Activated naive CD8-positive, alpha-beta T cell treated with anti-CD3 and anti-CD28 coated beads, Interleukin-2, amount 50 U/mL, for 24 hours (primary cell): ENCODE measurements around the gene HERC4.
"Not testable (repeated sequence)": the region's sequence is repeated elsewhere in the genome, so short reads cannot be mapped to it uniquely, and the experiment has no call there.

Experiments
- ATAC-seq: fragments of 150-1000 bp; cut with Tn5 transposase; one replicate; pipeline ENCODE4 v1.10.0; 2021
- DNase-seq: peaks from one replicate; pipeline ENCODE4 v3.0.0; 2021
- H3K27ac Mint-ChIP-seq: one replicate; pipeline ENCODE4 v1.8.0; 2021; ENCODE audit warnings: mild to moderate bottlenecking, mixed read lengths
- H3K27me3 Mint-ChIP-seq: one replicate; pipeline ENCODE4 v1.8.0; 2021; ENCODE audit warnings: mixed read lengths
- H3K36me3 Mint-ChIP-seq: one replicate; pipeline ENCODE4 v1.8.0; 2021; ENCODE audit warnings: low read depth, mixed read lengths
- H3K4me1 Mint-ChIP-seq: one replicate; pipeline ENCODE4 v1.8.0; 2021; ENCODE audit warnings: mixed read lengths
- H3K4me3 Mint-ChIP-seq: one replicate; pipeline ENCODE4 v1.8.0; 2021; ENCODE audit warnings: mild to moderate bottlenecking, moderate library complexity, mixed read lengths
- H3K9me3 Mint-ChIP-seq: one replicate; pipeline ENCODE4 v1.8.0; 2021; ENCODE audit warnings: mixed read lengths

Gene HERC4

GRCh38 chr10:68047554-68048327, 27.3 kb downstream of the HERC4 start:
- Mint-ChIP-seq H3K4me3 (no peak overlapping the region), H3K4me1 (peaks cover 37% of the 10 kb centered on the region), H3K9me3 (no peaks in the 10 kb centered on the region), H3K27me3 (no peaks in the 10 kb centered on the region), H3K27ac (no peak overlapping the region), H3K36me3 (peaks cover 18% of the 10 kb centered on the region)
- no peak for ATAC-seq
- DNase-seq: no peak

DNA sequence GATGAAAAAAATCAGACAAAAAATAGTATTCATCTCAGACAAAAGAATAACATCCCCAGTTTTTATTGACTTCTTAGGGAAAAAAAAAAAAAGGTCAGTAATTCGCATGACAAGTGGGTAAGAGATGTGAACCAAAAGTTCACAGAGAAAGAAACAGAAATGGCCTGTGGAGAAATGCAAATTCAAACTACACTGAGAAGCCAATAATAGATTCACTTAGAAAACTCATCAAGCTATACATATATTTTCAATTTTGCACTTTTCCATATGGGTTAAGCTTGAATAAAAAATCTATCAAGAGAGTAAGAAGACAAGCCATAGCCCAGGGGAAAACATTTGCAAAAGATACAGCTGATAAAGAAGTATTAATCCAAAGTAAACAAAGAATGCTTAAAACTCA, 28.0 kb downstream of the HERC4 start:
- H3K4me1 Mint-ChIP-seq: peaks cover 35% of the 10 kb centered on the region
- no peak overlapping the region for H3K27ac Mint-ChIP-seq
- no peaks in the 10 kb centered on the region for H3K9me3 Mint-ChIP-seq
- peaks cover 13% of the 10 kb centered on the region for H3K36me3 Mint-ChIP-seq
- DNase-seq (no peak), ATAC-seq (no peak)
- H3K4me3 Mint-ChIP-seq: no peak overlapping the region
- H3K27me3 Mint-ChIP-seq: no peaks in the 10 kb centered on the region

DNA sequence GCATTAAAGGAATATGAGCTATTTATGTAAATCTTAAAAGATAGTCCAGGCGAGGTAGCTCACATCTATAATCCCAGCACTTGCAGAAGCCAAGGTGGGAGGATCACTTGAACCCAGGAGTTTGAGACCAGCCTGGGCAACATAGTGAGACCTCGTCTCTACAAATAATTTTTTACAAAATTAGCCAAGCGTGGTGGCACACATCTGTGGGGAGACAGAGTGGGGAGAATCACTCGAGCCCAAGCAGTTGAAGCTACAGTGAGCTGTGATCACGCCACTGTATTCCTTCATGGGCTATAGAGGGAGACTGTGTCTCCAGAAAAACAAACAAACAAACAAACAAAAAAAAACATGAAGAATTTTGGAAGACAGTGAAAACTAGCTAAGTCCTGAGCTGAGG, 28.4 kb downstream of the HERC4 start:
- ATAC-seq (no peak), DNase-seq (no peak)
- no peaks in the 10 kb centered on the region for H3K27me3 Mint-ChIP-seq
- H3K27ac Mint-ChIP-seq: no peak overlapping the region
- no peaks in the 10 kb centered on the region for H3K9me3 Mint-ChIP-seq
- H3K36me3 Mint-ChIP-seq: peaks cover 12% of the 10 kb centered on the region
- no peak overlapping the region for H3K4me3 Mint-ChIP-seq
- peaks cover 34% of the 10 kb centered on the region for H3K4me1 Mint-ChIP-seq

DNA sequence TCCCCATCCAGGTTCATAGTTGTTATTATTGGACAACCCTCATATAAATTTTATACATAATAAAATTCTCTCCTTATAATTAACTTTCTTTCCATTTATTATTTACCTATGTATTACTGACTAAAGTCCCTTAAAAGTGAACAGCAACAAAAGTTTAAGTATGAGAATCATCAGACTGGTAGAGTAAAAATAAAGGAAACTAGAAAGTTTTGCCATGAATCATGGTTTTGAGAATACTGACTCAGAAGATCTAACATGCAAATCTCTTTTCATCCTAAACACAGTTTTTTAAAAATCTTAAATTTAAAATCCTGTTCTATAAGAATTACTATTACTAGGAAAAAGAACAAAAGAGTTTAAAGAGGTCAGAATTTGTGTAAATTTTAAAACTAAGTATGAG, 32.1 kb downstream of the HERC4 start:
- peak overlapping the region; percentile 68 for H3K27ac Mint-ChIP-seq
- peaks cover 30% of the 10 kb centered on the region for H3K4me1 Mint-ChIP-seq
- H3K36me3 Mint-ChIP-seq: peaks cover 14% of the 10 kb centered on the region
- no peaks in the 10 kb centered on the region for H3K27me3 Mint-ChIP-seq
- DNase-seq (no peak), ATAC-seq (no peak)
- H3K9me3 Mint-ChIP-seq: no peaks in the 10 kb centered on the region
- H3K4me3 Mint-ChIP-seq: no peak overlapping the region

- Mint-ChIP-seq H3K4me3 (no peak overlapping the region), H3K9me3 (no peaks in the 10 kb centered on the region), H3K36me3 (peaks cover 25% of the 10 kb centered on the region), H3K4me1 (no peaks in the 10 kb centered on the region), H3K27ac (no peak overlapping the region), H3K27me3 (no peaks in the 10 kb centered on the region)
- no peak for DNase-seq
- no peak for ATAC-seq
Measured at GRCh38 chr10:68032113-68032512, 43.0 kb downstream of the HERC4 start.

- H3K27me3 Mint-ChIP-seq: no peaks in the 10 kb centered on the region
- ATAC-seq (no peak), DNase-seq (no peak)
- H3K4me3 Mint-ChIP-seq: no peak overlapping the region
- no peaks in the 10 kb centered on the region for H3K4me1 Mint-ChIP-seq
- H3K9me3 Mint-ChIP-seq: no peaks in the 10 kb centered on the region
- peaks cover 27% of the 10 kb centered on the region for H3K36me3 Mint-ChIP-seq
- no peak overlapping the region for H3K27ac Mint-ChIP-seq
Measured at GRCh38 chr10:68027429-68027828, 47.7 kb downstream of the HERC4 start.

GRCh38 chr10:68023292-68023691, 51.8 kb downstream of the HERC4 start:
- H3K36me3 Mint-ChIP-seq: peaks cover 50% of the 10 kb centered on the region
- no peak overlapping the region for H3K27ac Mint-ChIP-seq
- peaks cover 15% of the 10 kb centered on the region for H3K9me3 Mint-ChIP-seq
- ATAC-seq: no peak
- H3K4me1 Mint-ChIP-seq: no peaks in the 10 kb centered on the region
- no peaks in the 10 kb centered on the region for H3K27me3 Mint-ChIP-seq
- H3K4me3 Mint-ChIP-seq: no peak overlapping the region
- DNase-seq: no peak

- H3K27me3 Mint-ChIP-seq, H3K27ac Mint-ChIP-seq, DNase-seq, H3K4me3 Mint-ChIP-seq, H3K4me1 Mint-ChIP-seq, ATAC-seq: not testable (repeated sequence)
- Mint-ChIP-seq H3K9me3 (peaks cover 15% of the 10 kb centered on the region), H3K36me3 (peaks cover 49% of the 10 kb centered on the region)
Measured at GRCh38 chr10:68022324-68022723, 52.8 kb downstream of the HERC4 start.

DNA sequence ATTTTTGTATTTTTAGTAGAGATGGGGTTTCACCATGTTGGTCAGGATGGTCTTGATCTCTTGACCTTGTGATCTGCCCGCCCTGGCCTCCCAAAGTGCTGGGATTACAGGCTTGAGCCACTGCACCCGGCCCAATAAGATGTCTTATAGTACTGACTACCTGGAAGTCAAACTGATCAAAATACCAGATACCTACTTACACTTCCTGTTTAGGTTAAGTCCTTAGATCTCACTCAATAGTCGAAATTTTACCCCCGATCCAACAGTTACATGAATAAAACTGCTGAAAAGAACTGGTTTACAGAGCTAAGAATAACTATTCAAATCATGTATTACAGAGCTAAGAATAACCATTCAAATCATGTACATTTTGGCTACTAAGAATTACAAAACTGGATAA, 58.6 kb downstream of the HERC4 start:
- H3K27ac Mint-ChIP-seq, DNase-seq, H3K9me3 Mint-ChIP-seq, H3K4me3 Mint-ChIP-seq, ATAC-seq, H3K4me1 Mint-ChIP-seq, H3K27me3 Mint-ChIP-seq: not testable (repeated sequence)
- H3K36me3 Mint-ChIP-seq: peaks cover 30% of the 10 kb centered on the region

- DNase-seq (no peak), ATAC-seq (no peak)
- Mint-ChIP-seq H3K4me3 (no peak overlapping the region), H3K36me3 (peaks cover 25% of the 10 kb centered on the region), H3K4me1 (no peaks in the 10 kb centered on the region), H3K9me3 (no peaks in the 10 kb centered on the region), H3K27me3 (no peaks in the 10 kb centered on the region), H3K27ac (no peak overlapping the region)
Measured at GRCh38 chr10:68010426-68010940, 64.6 kb downstream of the HERC4 start.

GRCh38 chr10:68007356-68007755, 67.7 kb downstream of the HERC4 start:
- Mint-ChIP-seq H3K4me3 (no peak overlapping the region), H3K27ac (no peak overlapping the region), H3K27me3 (no peaks in the 10 kb centered on the region), H3K9me3 (no peaks in the 10 kb centered on the region), H3K4me1 (no peaks in the 10 kb centered on the region), H3K36me3 (peaks cover 36% of the 10 kb centered on the region)
- no peak for DNase-seq
- ATAC-seq: no peak

DNA sequence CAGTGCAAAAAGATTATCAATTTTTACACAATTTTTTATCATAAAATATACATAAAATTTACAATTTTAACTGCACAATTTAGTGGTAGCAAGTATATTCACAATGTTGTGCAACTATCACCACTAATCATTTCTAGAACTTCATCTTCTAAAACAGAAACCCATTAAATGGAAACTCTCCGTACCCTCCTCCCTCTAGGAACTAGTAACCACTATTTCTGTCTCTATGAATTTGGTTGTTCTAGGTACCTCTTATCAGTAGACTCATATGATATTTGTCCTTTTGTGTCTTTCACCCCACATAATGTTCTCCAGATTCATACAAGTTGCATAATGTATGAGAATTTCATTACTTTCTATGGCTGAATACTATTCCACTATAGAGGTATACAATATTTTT, 73.5 kb downstream of the HERC4 start:
- Mint-ChIP-seq H3K9me3 (no peaks in the 10 kb centered on the region), H3K27me3 (no peaks in the 10 kb centered on the region), H3K36me3 (peaks cover 19% of the 10 kb centered on the region), H3K27ac (no peak overlapping the region), H3K4me1 (no peaks in the 10 kb centered on the region), H3K4me3 (no peak overlapping the region)
- no peak for DNase-seq
- no peak for ATAC-seq

GRCh38 chr10:68001000-68001399, 74.1 kb downstream of the HERC4 start:
- Mint-ChIP-seq H3K4me3 (no peak overlapping the region), H3K27ac (no peak overlapping the region), H3K27me3 (no peaks in the 10 kb centered on the region), H3K36me3 (peaks cover 19% of the 10 kb centered on the region), H3K9me3 (no peaks in the 10 kb centered on the region), H3K4me1 (no peaks in the 10 kb centered on the region)
- ATAC-seq (no peak), DNase-seq (no peak)

DNA sequence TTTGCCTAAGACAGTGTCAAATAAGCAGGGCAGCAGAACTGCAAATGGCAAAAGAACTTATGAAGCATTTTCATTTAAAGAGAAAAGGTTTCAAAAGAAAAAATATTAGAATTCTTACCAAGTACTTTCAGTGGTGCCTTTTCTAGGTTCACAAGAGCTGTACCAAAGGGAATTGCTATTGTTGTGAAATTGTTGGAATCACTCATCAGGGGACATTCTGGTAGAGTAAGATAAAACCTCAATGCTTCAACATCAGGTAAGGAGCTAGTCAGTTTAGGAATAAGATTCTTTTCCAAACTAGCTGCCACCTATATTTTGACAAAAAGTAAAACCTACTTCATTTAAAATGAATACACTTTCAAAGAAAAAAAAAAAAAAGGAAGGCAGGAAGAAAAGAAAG, 85.0 kb downstream of the HERC4 start:
- H3K9me3 Mint-ChIP-seq: no peaks in the 10 kb centered on the region
- no peaks in the 10 kb centered on the region for H3K4me1 Mint-ChIP-seq
- no peak overlapping the region for H3K4me3 Mint-ChIP-seq
- ATAC-seq: no peak
- no peak overlapping the region for H3K27ac Mint-ChIP-seq
- peaks cover 34% of the 10 kb centered on the region for H3K36me3 Mint-ChIP-seq
- DNase-seq: no peak
- H3K27me3 Mint-ChIP-seq: no peaks in the 10 kb centered on the region

DNA sequence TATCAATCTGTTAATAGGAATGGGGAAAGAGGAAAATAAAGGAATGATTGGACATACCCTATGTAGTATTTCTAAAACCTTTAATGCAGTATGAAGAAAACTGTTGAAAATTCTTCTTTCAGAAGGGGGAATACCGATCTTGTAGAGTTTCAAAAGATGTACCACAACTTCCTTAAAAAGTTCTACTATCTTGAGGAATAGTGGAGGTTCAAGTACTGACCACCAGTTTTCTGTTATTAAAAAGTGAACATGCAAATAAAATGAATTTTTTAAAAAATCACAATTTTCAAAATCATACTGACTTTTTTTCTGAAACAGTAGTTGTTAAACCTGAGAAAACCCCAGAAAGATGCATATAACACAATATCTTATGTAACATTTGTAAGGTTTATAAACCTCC, 86.5 kb downstream of the HERC4 start:
- H3K4me1 Mint-ChIP-seq: no peaks in the 10 kb centered on the region
- ATAC-seq (no peak), DNase-seq (no peak)
- H3K27ac Mint-ChIP-seq: no peak overlapping the region
- H3K9me3 Mint-ChIP-seq: no peaks in the 10 kb centered on the region
- peaks cover 35% of the 10 kb centered on the region for H3K36me3 Mint-ChIP-seq
- H3K4me3 Mint-ChIP-seq: no peak overlapping the region
- no peaks in the 10 kb centered on the region for H3K27me3 Mint-ChIP-seq

DNA sequence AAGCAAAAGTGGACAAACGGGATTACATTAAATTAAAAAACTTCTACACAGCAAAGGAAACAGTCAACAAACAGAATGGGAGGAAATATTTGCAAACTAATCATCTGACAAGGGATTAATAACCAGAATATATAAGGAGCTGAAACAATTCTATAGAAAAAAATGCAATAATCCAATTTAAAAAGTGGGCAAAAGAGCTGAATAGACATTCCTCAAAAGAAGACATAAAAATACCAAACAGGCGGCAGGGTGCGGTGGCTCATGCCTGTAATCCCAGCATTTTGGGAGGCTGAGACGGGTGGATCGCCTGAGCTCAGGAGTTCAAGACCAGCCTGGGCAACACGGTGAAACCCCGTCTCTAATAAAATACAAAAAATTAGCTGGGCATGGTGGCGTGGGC, 92.5 kb downstream of the HERC4 start:
- H3K4me1 Mint-ChIP-seq, H3K27me3 Mint-ChIP-seq, DNase-seq, ATAC-seq, H3K9me3 Mint-ChIP-seq, H3K27ac Mint-ChIP-seq, H3K4me3 Mint-ChIP-seq: not testable (repeated sequence)
- H3K36me3 Mint-ChIP-seq: peaks cover 42% of the 10 kb centered on the region
